Glutamatergic neuron (in vitro differentiated cells): ENCODE data around the gene SNRNP27. TPM values are rescaled to one million over a fixed set of nuclear protein-coding genes. Genes with fewer than 3 reads are reported as not detected.
"Not testable (repeated sequence)": the region's sequence is repeated elsewhere in the genome, so short reads cannot be mapped to it uniquely, and the experiment has no call there.

ENCODE experiments used
- DNase-seq: peaks from one replicate; pipeline ENCODE4 v3.0.0; 2022
- H3K27ac Mint-ChIP-seq: one replicate; pipeline ENCODE4 v1.8.0; 2020; ENCODE audit warnings: mild to moderate bottlenecking, mixed read lengths, inconsistent platforms; ENCODE audit not compliant: unreplicated experiment
- H3K27me3 Mint-ChIP-seq: one replicate; pipeline ENCODE4 v1.8.0; 2020; ENCODE audit warnings: mild to moderate bottlenecking, moderate library complexity, mixed read lengths, inconsistent platforms; ENCODE audit not compliant: unreplicated experiment
- H3K36me3 Mint-ChIP-seq: one replicate; pipeline ENCODE4 v1.8.0; 2020; ENCODE audit warnings: mild to moderate bottlenecking, mixed read lengths, inconsistent platforms; ENCODE audit not compliant: unreplicated experiment
- H3K4me1 Mint-ChIP-seq: one replicate; pipeline ENCODE4 v1.8.0; 2020; ENCODE audit warnings: mild to moderate bottlenecking, low read depth, mixed read lengths, inconsistent platforms; ENCODE audit not compliant: unreplicated experiment
- H3K4me3 Mint-ChIP-seq: one replicate; pipeline ENCODE4 v1.8.0; 2020; ENCODE audit warnings: mild to moderate bottlenecking, mixed read lengths, inconsistent platforms; ENCODE audit not compliant: unreplicated experiment
- H3K9me3 Mint-ChIP-seq: one replicate; pipeline ENCODE4 v1.8.0; 2020; ENCODE audit warnings: mild to moderate bottlenecking, moderate library complexity, mixed read lengths, inconsistent platforms; ENCODE audit not compliant: unreplicated experiment
- CTCF ChIP-seq: fragments of 200-600 bp; sonication (generic); IDR thresholded peaks from one replicate; pipeline ENCODE4 v1.5.0; 2021; ENCODE audit not compliant: partially characterized antibody, unreplicated experiment
- total RNA-seq: library from RNA; stranded (reverse); fragmentation: NEBNext Ultra II Directional; extraction: Animal tissue kit (Norgen Biotek cat#: 25700); gene quantifications from one replicate; pipeline ENCODE4 v1.2.1, GENCODE V29; 2021; ENCODE audit not compliant: unreplicated experiment

SNRNP27 gene
- total RNA-seq, 1 donor from 2014 or later: 93.7 TPM

- no peak for DNase-seq
- peaks cover 2% of the 10 kb centered on the region for H3K9me3 Mint-ChIP-seq
- H3K4me3 Mint-ChIP-seq: no peak overlapping the region
- H3K36me3 Mint-ChIP-seq: no peaks in the 10 kb centered on the region
- H3K27me3 Mint-ChIP-seq: peaks cover 3% of the 10 kb centered on the region
- no peaks in the 10 kb centered on the region for H3K4me1 Mint-ChIP-seq
- no peak overlapping the region for H3K27ac Mint-ChIP-seq
- no peak for TF ChIP-seq CTCF
Observed at GRCh38 chr2:69950241-69950640, 56.5 kb downstream of the SNRNP27 start.

GRCh38 chr2:69950671-69951070 lies 56.9 kb downstream of the SNRNP27 start:
- not testable (repeated sequence) for H3K27me3 Mint-ChIP-seq, H3K9me3 Mint-ChIP-seq, DNase-seq, H3K36me3 Mint-ChIP-seq, H3K4me3 Mint-ChIP-seq, H3K4me1 Mint-ChIP-seq, H3K27ac Mint-ChIP-seq

- H3K4me3 Mint-ChIP-seq: no peak overlapping the region
- no peaks in the 10 kb centered on the region for H3K4me1 Mint-ChIP-seq
- H3K27ac Mint-ChIP-seq: no peak overlapping the region
- no peak for DNase-seq
- H3K27me3 Mint-ChIP-seq: peaks cover 3% of the 10 kb centered on the region
- H3K36me3 Mint-ChIP-seq: no peaks in the 10 kb centered on the region
- no peak for TF ChIP-seq CTCF
- peaks cover 4% of the 10 kb centered on the region for H3K9me3 Mint-ChIP-seq
Observed at GRCh38 chr2:69952336-69953115, 58.8 kb downstream of the SNRNP27 start.

GRCh38 chr2:69954084-69954483 lies 60.3 kb downstream of the SNRNP27 start:
- peaks cover 5% of the 10 kb centered on the region for H3K9me3 Mint-ChIP-seq
- H3K36me3 Mint-ChIP-seq: no peaks in the 10 kb centered on the region
- peaks cover 3% of the 10 kb centered on the region for H3K27me3 Mint-ChIP-seq
- no peak overlapping the region for H3K27ac Mint-ChIP-seq
- H3K4me1 Mint-ChIP-seq: no peaks in the 10 kb centered on the region
- no peak for TF ChIP-seq CTCF
- no peak overlapping the region for H3K4me3 Mint-ChIP-seq
- no peak for DNase-seq

Other genes with a start within 250 kb of the SNRNP27 start
- 3.1 TPM for gene ANXA4, start 151.8 kb upstream of the SNRNP27 start, total RNA-seq
- gene GMCL1, start 64.3 kb upstream of the SNRNP27 start, total RNA-seq: 11.6 TPM
- 15.8 TPM for gene MXD1, start 21.2 kb downstream of the SNRNP27 start, total RNA-seq
- gene ASPRV1, start 67.7 kb downstream of the SNRNP27 start, total RNA-seq: 2.5 TPM
- 301 TPM for gene PCBP1, start 193.5 kb downstream of the SNRNP27 start, total RNA-seq